ENCODE measurements around the gene TMEM26. TPM values are rescaled to one million over a fixed set of nuclear protein-coding genes. Genes with fewer than 3 reads are reported as not detected.

TMEM26 gene
- 0.01 to 0.07 TPM (median 0.05 TPM) in 4 of 5 replicates, not detected in the other for total RNA-seq (2022; extraction: Qiagen RNA extraction)

GRCh38 chr10:61452655-61453641, at the start of gene TMEM26:
Gene TMEM26 (minus strand): TSS chr10:61453381. CDS start chr10:61453081, 300 bp downstream.

Other genes with a start within 250 kb of the TMEM26 start
- gene CABCOCO1, start 209.5 kb upstream of the TMEM26 start, total RNA-seq (2022; extraction: Qiagen RNA extraction), result 0.13 to 0.79 TPM (median 0.14 TPM) in 5 replicates

Measured in A549 treated with Hydrocortisone at 1 μM for 4 hours (cell line).